Stimulated activated CD4-positive, alpha-beta T cell treated with anti-CD3 and anti-CD28 coated beads, Interleukin-1b, Interleukin-23, amount 100 ng/mL, for 1 hour (primary cell): ENCODE results near the gene RCAN1.
A peak's percentile ranks its signal among the peaks of the same experiment; 100 is the strongest.
"Not testable (repeated sequence)": the region's sequence is repeated elsewhere in the genome, so short reads cannot be mapped to it uniquely, and the experiment has no call there.

Experiments
- DNase-seq, 2 donors: peaks; one replicate each; pipeline ENCODE4 v3.0.0-alpha.2; 2020; ENCODE audit warnings: low read depth in 2 of 2

RCAN1 gene

DNA sequence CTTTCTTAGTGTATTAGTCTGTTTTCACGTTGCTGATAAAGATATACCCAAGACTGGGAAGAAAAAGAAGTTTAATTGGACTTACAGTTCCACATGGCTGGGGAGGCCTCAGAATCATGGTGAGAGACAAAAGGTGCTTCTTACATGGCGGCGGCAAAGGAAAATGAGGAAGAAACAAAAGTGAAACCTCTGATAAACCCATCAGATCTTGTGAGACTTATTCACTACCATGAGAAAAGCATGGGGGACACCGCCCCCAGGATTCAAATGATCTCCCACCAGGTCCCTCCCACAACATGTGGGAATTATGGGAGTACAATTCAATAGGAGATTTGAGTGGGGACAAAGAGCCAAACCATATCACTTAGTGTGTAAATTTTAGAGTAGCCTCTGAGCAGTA lies 46.1 kb downstream of the RCAN1 start:
- not testable (repeated sequence) for DNase-seq

DNA sequence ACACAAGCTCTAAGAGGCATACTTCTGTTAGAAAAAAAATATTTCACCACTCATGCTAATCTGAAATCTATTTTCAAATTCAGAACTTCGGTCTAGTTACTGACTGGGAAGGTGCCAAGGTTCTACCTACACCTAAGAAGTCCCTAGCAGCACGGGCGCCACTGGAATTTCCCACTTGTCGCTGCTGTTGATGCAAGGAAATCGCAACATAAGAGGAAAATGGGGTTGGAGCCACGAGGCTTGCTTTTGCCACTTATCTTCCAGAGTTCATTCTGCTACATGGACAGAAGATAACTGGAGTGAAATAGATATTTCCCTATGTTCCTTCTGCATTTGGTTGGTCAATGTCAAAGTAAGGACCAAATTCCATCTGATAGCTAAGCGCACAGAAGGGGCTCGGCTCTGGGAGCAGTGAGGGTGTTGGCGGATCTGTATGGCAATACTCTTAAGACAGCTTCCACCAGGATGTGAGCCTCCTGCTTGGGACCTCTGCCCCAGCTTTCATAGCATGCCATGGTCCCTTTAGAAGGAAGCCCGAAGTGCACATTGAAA lies 47.2 kb downstream of the RCAN1 start:
- DNase-seq: no peak

DNA sequence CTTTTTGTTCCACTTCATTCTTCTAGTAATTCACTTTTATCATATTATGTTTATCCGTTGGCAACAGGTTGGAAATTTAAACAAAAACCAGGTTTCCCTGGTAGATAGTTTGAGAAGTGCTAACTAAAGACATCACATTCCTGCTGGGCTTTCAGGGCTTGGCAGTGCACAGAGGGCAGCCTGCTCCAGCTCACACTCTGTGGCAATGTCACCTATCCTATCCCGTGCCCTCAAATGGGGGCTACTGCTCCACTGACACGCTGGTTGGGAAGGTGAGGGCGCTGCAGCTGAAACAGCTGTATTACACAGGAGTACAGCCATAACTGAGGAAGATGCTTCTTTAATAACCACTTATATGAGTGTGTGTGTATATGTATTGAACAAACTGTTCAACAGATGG lies 49.7 kb downstream of the RCAN1 start:
- no peak for DNase-seq

DNA sequence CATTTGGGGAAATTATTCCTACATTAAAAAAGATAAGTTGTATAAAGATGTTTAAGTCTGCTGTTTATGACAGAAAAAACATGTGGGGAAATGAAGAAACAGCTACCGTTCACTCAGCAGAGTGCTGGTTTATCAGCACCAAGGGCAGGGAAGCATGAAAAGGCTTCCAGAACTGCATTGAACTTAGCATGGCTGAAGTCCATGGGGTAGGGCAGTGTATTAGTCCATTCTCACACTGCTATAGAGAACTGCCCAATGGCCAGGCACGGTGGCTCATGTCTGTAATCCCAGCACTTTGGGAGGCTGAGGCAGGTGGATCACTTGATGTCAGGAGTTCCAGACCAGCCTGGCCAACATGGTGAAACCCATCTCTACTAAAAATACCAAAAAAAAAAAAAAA lies 51.5 kb downstream of the RCAN1 start:
- DNase-seq: not testable (repeated sequence)

DNA sequence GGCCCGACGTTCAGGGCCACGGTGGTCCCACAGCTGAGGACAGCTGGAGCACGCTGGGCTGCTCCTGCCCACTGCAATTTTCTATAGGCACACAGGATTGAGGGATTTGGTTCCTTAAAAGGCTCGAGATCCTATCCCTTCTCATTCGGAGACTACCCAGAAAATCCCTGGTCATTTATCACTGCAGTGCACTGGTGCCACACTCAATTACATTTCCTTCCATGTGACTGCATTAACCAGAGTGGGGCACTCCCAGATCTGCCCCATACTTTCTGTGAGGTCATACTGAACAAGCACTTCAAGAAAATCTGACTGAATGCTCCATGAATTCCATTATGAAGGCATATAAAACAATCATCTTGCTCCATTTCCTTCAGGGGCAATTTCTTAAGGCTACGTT lies 53.1 kb downstream of the RCAN1 start:
- no peak for DNase-seq

DNA sequence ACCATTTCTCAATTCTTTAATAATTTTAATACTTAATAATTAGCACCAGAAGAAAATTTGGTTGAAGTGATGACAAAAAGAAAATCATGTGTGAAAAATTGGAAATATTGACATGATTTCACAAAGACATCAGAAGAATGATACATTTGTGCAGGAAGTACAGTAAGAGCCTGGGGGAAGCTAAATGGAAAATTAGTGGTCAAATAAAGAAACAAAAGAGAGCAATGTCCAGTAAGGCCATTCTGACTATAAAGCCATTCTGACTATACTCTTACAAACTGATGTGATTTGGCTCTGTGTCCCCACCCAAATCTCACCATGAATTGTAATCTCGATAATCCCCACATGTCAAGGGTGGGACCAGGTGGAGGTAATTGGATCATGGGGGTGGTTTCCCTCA lies 54.3 kb downstream of the RCAN1 start:
- DNase-seq: no peak

DNA sequence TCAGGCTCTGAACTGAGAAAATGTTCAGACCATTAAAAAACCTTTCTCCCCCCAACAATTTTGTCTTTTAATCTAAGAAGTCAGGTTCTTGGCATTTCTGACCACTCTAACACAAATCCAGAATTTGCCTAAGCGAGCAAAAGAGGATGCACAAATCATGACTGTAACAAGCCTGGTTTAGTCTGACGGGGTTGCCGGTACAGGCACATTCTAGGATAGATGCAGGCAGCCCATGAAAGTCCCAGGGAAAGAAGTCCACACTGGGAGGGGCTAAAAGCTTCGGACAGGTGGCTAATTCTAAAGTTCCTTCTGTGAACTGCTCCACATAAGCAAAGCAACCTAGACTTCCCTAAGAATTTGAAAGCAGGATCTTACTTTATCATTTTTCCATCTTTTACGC lies 54.9 kb downstream of the RCAN1 start:
- no peak for DNase-seq

DNA sequence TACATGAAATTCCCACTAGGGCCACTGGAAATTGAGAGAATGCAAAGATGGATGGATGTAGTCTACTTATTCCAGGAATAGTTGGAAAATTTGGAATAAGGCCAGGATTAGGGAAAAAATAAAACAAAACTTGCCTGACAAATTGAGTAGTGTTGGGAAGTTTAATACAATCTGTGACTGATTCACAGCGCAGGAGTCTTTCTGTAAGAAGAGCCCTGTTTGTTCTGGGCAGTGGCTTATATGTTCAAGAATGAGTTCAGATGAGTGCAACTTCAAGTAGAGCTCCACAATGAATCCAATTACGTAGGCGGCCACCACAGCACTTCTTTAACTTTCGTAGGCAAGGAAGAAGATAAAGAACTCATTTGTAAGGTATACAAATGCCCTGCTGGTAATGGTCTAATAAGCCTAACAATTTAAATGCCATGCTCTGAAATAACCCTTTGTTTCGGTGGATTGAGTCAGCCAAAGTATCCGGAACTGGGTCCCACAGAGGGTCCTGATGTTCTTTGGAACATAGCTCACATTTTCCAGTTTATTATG lies 55.8 kb downstream of the RCAN1 start:
- no peak for DNase-seq

DNA sequence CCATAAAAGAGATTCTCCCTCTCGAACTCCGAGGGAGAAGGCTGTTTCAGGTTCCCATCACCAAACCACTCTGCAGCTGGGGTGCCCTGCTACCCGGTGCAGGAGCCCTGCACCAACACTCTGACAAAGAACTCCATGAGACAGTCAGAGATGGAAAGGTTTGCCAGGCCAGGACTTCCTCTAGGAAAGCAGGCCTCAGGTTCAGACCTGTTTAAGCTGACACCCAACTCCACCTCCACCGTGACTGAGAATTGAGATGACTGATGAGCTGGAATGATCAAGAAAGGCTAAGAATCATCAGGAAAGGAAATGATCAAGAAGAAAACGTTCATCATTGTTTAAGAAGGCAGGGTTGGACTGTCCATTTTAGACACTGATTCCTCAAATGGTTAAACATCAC lies 56.7 kb downstream of the RCAN1 start:
- no peak for DNase-seq

DNA sequence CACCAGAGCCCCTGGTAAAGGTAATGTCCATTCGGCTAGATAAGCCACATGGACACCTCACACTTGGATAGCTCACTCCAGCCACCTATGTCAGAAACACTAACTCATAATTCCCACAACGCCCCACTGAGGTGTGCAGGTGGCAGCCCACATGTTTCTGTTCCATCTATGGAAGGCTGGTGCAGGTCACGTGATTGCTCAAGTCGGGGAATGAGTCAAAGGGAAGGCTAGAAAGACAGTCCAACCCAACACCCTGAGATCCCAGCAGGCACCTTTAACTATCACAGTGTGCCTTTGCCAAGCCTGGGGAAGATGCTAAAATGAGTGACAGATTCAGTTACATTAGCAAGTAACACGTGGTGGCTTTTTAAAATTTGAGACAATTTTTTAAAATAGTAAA lies 57.7 kb downstream of the RCAN1 start:
- DNase-seq: no peak

DNA sequence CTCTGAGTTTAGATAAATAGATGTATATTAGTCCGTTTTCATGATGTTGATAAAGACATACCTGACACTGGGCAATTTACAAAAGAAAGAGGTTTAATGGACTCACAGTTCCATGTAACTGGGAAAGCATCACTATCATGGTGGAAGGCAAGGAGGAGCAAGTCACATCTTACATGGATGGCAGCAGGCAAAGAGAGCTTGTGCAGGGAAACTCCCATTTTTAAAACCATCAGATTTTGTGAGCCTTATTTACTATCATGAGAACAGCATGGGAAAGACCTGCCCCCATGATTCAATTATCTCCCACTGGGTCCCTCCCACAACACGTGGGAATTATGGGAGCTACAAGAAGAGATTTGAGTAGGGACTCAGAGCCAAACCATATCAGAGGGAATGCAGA lies 60.2 kb downstream of the RCAN1 start:
- not testable (repeated sequence) for DNase-seq

DNA sequence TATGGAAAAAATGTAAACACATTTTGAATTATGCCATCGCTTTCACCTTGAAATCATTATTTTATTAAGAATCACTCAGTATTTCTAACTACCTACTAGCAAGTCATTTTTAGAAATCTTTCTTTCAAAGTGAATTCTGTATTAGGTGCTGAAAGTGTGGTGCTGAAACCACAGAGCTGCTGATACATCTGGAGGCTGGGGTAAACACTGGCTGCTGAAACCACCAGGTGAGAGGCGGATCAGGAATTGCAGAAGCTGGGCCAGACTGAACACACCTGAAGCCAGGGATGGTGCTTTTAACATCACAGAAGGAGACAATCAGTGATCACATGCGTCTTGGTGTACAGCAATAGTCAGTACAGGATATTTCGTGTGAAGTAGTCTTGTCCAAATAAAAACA lies 60.7 kb downstream of the RCAN1 start:
- no peak for DNase-seq

DNA sequence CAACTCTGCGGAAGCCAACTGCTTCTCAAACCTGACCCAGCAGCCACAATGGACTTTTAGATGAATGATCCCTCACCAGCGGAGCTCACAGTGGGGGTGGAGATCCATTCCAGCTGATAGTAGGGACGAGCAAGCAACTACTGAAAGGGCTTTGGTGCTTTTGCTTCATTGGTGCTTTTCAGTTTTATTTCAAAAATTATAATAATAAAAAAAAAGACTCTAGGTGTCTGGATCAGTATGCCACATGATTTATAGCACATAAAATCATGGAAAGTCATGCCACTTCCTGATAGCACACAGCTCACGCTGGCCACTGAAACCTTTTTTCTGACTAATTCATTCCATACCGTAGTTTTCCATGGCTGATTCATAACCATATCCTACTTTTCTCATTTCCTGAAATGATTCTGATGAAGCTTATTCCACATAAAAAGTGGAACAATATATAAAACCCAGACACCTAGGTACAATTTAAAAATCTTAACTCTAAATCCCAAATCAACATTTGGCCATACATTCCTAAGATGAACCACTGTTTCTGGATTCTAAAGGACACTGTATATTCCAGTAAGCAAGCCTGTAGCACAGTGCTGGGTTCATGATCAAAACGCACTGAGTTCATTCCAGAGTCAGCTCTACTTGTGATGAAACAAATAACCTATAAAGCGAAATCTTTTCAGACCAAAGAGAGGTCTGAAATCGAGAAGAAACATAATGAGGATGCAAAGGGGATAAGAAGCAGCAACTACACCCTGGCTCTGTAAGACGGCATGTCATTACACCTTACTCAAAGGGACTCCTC lies 61.6 kb downstream of the RCAN1 start:
- DNase-seq: no peak

DNA sequence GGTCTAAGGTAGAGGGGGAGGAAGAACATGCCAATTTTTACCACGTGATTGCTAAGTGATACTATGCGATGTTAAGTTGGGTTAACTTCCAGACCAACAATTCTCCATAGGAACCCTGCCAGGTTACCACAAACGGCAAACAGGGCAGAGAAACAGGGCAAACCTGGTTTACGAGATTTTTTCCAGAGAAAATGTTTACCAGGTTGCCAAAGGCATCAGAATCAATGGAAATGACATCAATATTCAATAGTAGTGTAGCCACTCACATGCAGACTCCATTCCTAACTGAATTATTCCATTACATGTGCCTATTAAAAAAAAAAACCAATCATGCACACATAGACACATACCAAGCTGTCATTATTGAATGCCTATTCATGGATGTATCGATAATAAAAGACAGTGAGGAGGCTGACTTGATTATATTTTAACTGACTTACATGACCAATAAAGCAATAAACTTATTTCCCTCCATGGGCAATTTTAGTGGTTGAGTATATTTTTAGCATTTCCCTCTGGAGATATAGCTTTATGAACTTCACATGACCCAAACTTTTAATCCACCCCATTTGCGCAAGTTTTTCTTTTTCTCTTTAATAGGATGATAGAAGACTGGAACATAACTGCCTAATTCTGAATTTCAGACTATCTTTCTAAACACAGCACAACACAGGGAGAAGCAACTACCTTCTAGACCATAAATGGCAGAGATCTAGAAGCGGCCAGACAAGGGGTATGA lies 62.4 kb downstream of the RCAN1 start:
- DNase-seq: no peak

DNA sequence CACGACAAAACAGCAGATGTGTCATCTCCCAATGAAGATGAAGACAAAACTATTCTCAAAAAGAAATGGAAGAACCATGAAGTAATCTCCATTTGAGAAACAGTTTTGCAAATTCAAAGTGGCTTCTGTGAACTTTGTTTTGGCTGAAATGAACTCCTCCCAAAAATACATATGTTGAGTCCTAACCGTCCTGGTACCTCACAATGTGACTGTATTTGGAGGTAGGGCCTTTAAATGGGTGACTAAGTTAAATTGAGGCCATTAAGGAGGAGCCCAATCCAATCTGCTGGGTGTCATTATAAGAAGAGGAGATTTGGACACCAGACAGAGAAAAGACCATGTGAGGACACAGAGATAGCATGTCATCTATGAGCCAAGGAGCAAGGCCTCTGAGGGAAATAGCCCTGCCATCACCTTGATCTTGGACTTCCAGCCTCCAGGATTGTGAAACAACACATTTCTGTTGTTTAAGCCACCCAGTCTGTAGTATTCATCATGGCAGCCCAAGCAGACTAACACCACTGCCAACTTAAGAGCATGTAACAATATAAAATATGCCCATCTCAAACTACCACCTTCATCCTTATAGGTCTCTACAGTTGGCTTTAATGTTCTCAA lies 64.6 kb downstream of the RCAN1 start:
- DNase-seq: no peak

DNA sequence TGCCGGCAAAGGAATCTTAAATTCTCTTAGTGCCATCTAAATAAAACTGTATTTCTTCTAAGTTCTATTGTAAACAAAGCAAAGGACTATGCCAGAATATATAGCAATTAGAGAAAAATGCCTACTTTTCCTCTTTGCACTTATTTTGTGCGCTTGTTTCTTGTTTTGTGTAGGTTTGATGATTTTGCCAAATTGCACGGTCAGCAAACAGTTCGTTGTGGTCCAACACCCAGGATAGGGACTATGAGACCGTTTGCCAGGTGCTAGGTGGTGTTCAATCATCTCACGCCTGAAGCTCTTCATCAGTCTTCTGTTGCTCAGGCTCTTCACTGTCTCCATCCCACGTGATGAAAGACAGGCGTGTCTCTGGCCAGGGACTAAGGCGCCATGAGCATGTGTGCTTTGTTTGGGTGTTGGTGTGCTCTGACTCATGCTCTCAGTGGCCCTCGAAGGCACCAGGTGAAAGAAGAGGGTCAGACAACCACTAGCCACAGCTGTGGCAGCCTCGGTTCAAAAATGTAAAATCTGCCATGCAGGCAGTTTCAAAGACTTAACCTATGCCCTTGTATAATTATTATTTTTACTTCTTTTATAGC lies 66.0 kb downstream of the RCAN1 start:
- no peak for DNase-seq

DNA sequence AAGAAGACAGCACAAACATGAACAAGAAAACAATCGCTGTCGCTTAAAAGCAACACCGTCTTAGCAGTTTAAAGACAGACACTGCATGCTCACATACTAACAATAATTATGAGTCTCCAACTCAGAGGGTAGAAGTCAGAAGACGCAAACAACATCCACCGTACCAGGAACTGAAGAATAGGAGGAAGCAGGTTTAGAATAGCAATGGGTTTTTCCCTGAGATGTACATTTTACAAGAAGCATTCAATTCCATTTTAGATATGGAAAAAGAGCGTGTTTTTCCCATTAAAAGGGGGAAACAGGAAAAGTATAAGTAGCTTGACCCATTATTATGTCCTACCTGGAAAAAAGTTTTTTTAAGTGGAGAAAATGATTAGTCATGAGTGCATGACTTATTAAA lies 68.4 kb downstream of the RCAN1 start:
- no peak for DNase-seq

DNA sequence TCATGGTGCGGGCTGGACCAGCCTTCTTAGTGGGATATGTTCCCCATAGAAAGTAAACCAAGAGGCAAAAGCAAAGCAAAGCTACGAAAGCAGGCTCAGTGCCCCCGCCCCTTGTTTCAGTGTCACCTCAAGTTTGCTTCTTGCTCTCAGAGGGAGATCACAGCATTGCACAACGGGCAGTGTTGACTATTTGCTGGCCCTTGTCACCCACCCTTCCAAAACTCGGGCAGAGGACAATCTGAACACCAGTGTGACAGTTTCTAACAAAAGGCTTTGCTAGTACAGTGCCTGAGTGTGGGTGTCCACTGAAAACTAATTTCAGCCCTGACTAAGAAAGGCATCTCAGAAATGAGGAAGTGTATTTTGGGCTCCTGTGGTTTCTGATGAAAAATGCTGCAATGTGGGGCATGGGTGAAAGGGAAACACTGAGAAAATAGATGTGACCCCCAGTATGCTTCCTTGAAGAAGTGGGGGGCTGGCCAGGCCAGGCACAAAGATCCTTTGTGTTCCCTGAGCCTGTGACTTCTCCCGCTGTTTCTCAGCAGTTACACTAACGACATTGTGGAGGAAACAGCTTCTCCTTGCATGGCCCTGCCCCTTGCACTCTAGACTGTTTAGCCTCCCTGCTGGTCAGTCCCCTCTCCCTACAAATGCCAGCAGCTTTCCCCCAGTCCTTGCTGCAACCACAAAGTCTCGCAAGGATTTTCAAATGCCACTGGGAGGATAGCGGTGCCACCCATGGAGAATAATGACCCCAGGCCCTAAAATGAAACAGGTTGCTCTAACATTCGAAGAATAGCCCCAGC lies 69.6 kb downstream of the RCAN1 start:
- no peak for DNase-seq

DNA sequence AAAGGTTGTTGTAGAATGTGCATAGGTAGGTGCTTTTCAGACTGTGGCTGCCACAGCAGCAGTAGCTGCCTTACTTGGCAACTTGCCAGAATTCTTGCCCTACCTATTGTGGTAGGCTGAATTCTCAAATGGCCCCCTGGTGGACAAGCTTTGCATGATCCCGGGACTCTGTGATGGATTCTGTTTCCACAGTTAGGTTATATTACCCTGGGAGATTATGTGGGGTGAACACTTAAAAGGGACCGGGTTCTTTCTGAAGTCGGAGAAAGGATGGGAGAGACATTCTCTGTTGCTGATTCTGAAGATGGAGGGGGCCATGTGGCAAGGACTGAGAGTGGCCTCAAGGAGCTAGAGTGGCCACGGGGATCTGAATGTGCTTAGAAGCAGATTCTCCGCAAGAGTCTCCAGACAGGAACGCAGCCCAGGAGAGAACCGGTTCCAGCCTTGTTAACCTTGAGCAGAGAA lies 70.8 kb downstream of the RCAN1 start:
- DNase-seq: peak in 1 of 2 donors; percentile 18

DNA sequence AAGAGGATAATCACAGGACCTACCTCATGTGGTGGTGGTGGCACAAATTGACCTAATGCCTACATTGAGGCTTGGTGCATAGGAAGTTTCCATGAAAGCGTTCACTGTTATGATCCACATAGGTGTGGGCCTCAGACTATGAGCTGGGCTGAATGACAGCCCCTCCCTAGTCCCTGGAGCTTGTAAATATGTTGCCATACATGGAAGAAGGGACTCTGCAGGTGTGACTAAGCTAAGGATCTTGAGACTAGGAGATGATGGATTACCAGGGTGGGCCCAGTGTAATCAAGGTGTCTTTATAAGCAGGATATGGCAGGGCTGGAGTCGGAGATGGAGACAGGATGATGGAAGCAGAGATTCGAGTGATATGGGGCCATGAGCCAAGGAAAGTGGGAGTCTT lies 71.9 kb downstream of the RCAN1 start:
- DNase-seq: no peak

DNA sequence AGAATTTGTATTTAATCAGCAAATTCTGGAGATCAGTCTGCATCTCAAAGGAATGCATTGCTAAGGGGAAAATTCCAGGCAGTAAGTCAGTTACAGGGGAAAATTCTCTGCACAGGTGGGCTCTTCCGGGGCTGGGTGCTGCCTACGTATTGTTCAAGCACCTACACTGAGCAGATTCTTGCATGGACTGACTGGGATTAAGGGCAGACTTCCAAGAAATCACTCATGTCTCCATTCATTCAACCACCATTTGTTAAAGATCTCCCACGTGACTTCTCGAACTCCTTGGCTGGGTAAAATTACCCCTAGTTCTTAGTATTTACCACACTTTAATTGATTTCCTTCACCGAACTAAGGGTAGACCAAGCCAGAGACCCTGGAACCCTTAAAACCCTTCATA lies 74.7 kb downstream of the RCAN1 start:
- no peak for DNase-seq
